GM21528 (cell line): Measurements from ENCODE around the gene C14orf119.

Source experiments
- ATAC-seq: cut with Tn5 transposase; IDR thresholded peaks from one replicate; pipeline ENCODE4 v1.9.1; 2021; ENCODE audit warnings: mild to moderate bottlenecking, moderate library complexity; ENCODE audit not compliant: unreplicated experiment, low FRiP score

The C14orf119 gene

GRCh38 chr14:23124337-23124954 is 29.1 kb downstream of the C14orf119 start:
- no peak for ATAC-seq

- no peak for ATAC-seq
Measured at GRCh38 chr14:23125011-23125410, 29.7 kb downstream of the C14orf119 start.

DNA sequence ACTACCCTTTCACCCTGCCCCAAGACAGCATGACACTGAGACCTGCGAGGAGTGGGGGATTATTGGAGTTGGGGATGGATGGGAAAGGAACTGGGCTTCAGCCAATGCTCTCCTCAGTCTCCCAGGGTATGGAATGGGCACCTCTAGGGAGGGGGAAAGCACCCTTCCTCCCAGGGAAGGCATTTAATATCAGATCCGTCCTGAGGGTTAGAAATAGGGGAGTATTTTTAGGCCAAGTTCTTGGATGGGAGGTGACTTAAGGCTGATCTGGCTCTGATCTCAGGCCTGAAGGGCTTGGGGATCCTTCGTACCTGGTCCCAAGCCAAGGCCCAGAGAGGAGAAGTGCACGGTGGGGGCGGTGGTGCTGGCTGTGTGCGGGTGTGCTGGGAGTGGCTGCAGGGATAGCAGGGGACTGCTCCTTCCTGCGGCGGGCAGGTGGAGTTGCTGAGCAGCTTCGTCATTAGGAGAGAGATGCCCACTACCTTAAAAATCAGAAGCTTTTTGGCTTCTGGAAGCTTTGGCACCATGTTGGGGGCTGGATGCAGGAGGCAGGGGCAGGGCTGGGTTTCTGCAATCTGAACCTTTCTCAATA is 30.7 kb downstream of the C14orf119 start:
- no peak for ATAC-seq

GRCh38 chr14:23126548-23127278 is 31.4 kb downstream of the C14orf119 start:
- ATAC-seq = no peak

GRCh38 chr14:23127861-23128260 is 32.6 kb downstream of the C14orf119 start:
- no peak for ATAC-seq

- no peak for ATAC-seq
Measured at GRCh38 chr14:23128969-23129758, 33.9 kb downstream of the C14orf119 start.

GRCh38 chr14:23129759-23130316 is 34.5 kb downstream of the C14orf119 start:
- ATAC-seq = no peak

- ATAC-seq = no peak
Measured at GRCh38 chr14:23130871-23131270, 35.6 kb downstream of the C14orf119 start.

GRCh38 chr14:23131482-23131881 is 36.2 kb downstream of the C14orf119 start:
- ATAC-seq = no peak

GRCh38 chr14:23132970-23133369 is 37.7 kb downstream of the C14orf119 start:
- no peak for ATAC-seq

GRCh38 chr14:23136566-23137133 is 41.3 kb downstream of the C14orf119 start:
- no peak for ATAC-seq

GRCh38 chr14:23137192-23137812 is 42.0 kb downstream of the C14orf119 start:
- no peak for ATAC-seq

GRCh38 chr14:23137813-23138535 is 42.7 kb downstream of the C14orf119 start:
- ATAC-seq = no peak

GRCh38 chr14:23139874-23140273 is 44.6 kb downstream of the C14orf119 start:
- no peak for ATAC-seq

- ATAC-seq = no peak
Measured at GRCh38 chr14:23140371-23140770, 45.1 kb downstream of the C14orf119 start.

- no peak for ATAC-seq
Measured at GRCh38 chr14:23141706-23142444, 46.6 kb downstream of the C14orf119 start.

DNA sequence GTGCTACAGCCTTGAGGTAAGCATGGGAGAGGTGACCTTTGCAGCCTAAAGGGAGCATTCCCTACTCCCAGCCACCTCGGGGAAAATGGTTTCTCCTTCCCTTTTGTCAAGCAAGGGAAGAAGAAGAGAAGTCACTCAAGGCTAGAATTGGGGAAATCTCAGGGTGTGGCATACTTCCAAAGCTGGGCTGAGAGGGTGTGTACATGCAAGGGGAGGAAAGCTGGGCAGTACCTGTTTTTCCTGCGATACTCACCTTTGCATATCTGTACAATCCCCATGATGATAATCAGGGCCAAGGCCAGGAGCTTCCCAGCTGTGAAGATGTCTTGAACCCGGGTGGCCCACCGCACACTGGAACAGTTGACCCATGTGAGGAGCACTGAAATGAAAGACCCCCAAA is 47.5 kb downstream of the C14orf119 start:
- ATAC-seq = no peak

GRCh38 chr14:23143911-23144310 is 48.6 kb downstream of the C14orf119 start:
- ATAC-seq = no peak
